ENCODE results near the gene KNOP1.

DNA sequence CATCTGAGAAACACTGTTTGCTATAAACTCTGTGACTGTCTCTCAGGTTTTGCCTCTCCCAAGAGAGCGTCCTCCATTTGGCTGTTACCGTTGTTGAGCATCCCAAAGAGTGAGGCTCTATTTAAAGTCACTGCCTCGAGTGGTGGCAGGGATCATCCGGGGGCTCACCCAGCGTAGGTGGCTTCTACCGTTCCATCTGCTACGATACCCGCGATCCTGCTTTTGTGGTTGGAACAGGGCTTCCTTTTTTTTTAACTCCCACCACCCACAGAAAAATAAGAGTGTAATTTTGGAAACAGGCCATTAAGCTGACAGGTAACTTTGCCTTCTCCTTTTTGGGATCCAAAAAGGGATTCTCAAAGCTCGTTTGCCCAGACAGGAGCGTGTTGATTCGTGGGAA, 36.4 kb downstream of the KNOP1 start:
- TF ChIP-seq, protein P1, sequence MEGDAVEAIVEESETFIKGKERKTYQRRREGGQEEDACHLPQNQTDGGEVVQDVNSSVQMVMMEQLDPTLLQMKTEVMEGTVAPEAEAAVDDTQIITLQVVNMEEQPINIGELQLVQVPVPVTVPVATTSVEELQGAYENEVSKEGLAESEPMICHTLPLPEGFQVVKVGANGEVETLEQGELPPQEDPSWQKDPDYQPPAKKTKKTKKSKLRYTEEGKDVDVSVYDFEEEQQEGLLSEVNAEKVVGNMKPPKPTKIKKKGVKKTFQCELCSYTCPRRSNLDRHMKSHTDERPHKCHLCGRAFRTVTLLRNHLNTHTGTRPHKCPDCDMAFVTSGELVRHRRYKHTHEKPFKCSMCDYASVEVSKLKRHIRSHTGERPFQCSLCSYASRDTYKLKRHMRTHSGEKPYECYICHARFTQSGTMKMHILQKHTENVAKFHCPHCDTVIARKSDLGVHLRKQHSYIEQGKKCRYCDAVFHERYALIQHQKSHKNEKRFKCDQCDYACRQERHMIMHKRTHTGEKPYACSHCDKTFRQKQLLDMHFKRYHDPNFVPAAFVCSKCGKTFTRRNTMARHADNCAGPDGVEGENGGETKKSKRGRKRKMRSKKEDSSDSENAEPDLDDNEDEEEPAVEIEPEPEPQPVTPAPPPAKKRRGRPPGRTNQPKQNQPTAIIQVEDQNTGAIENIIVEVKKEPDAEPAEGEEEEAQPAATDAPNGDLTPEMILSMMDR (conservative IDR thresholded peaks at IDR 0.05; ENCODE audit: low read depth, low read length), result no peak
- TF ChIP-seq EZH2 (IDR thresholded peaks at IDR 0.05; ENCODE audit: borderline replicate concordance, low read depth, low read length, poor library complexity, severe bottlenecking), result no peak

Data from A673 (cell line).